ENCODE results near the gene TUBE1. TPM values are rescaled to one million over a fixed set of nuclear protein-coding genes. Genes with fewer than 3 reads are reported as not detected.

The TUBE1 gene
- total RNA-seq, 1 experiment from 2014 or later, result 24.4 TPM

- peaks cover 12% of the 10 kb centered on the region for H3K4me1 ChIP-seq (ENCODE audit: insufficient read depth, low read length, poor library complexity, severe bottlenecking)
- no peak overlapping the region for H3K4me3 ChIP-seq (ENCODE audit: low read depth, low read length, poor library complexity, severe bottlenecking)
- peaks cover 24% of the 10 kb centered on the region for H3K27me3 ChIP-seq (replicated peaks; ENCODE audit: insufficient read depth, low read depth, low read length, poor library complexity)
- intact Hi-C loops (cut with micrococcal nuclease; ENCODE audit: unreplicated experiment), result no loop called here
- no peaks in the 10 kb centered on the region for H3K9me3 ChIP-seq (ENCODE audit: low read depth, low read length, poor library complexity, severe bottlenecking)
- BruUV-seq (replicated peaks), result no TSS peak
- no peak for DNase-seq (ENCODE audit: low spot score)
- CTCF ChIA-PET, result no interaction called here
- TF ChIP-seq CTCF (conservative IDR thresholded peaks at IDR 0.05; ENCODE audit: low read depth, low read length) (no peak), EZH2 (IDR thresholded peaks at IDR 0.05; ENCODE audit: borderline replicate concordance, low read depth, low read length, poor library complexity, severe bottlenecking) (no peak)
- H3K36me3 ChIP-seq (ENCODE audit: insufficient read depth, low read length, poor library complexity, severe bottlenecking), result no peaks in the 10 kb centered on the region
- POLR2A ChIA-PET (ENCODE audit: low non-redundant PET), result no interaction called here
- H3K27ac ChIP-seq (ENCODE audit: low read depth, low read length, poor library complexity, severe bottlenecking), result no peak overlapping the region
These were observed 54.6 kb downstream of the TUBE1 start for GRCh38 chr6:112032728-112033127.

GRCh38 chr6:112031960-112032359 is 55.3 kb downstream of the TUBE1 start:
- intact Hi-C loops (cut with micrococcal nuclease; ENCODE audit: unreplicated experiment), result no loop called here
- H3K4me3 ChIP-seq (ENCODE audit: low read depth, low read length, poor library complexity, severe bottlenecking), result no peak overlapping the region
- H3K27ac ChIP-seq (ENCODE audit: low read depth, low read length, poor library complexity, severe bottlenecking), result no peak overlapping the region
- H3K9me3 ChIP-seq (ENCODE audit: low read depth, low read length, poor library complexity, severe bottlenecking), result no peaks in the 10 kb centered on the region
- peaks cover 12% of the 10 kb centered on the region for H3K4me1 ChIP-seq (ENCODE audit: insufficient read depth, low read length, poor library complexity, severe bottlenecking)
- H3K36me3 ChIP-seq (ENCODE audit: insufficient read depth, low read length, poor library complexity, severe bottlenecking), result no peaks in the 10 kb centered on the region
- ChIA-PET POLR2A (ENCODE audit: low non-redundant PET) (no interaction called here), CTCF (no interaction called here)
- no peak for DNase-seq (ENCODE audit: low spot score)
- no TSS peak for BruUV-seq (replicated peaks)
- TF ChIP-seq CTCF (conservative IDR thresholded peaks at IDR 0.05; ENCODE audit: low read depth, low read length), result no peak
- no peak for TF ChIP-seq EZH2 (IDR thresholded peaks at IDR 0.05; ENCODE audit: borderline replicate concordance, low read depth, low read length, poor library complexity, severe bottlenecking)
- peaks cover 24% of the 10 kb centered on the region for H3K27me3 ChIP-seq (replicated peaks; ENCODE audit: insufficient read depth, low read depth, low read length, poor library complexity)

GRCh38 chr6:112030961-112031660 is 56.2 kb downstream of the TUBE1 start:
- H3K9me3 ChIP-seq (ENCODE audit: low read depth, low read length, poor library complexity, severe bottlenecking), result no peaks in the 10 kb centered on the region
- intact Hi-C loops (cut with micrococcal nuclease; ENCODE audit: unreplicated experiment), result no loop called here
- no peak overlapping the region for H3K27ac ChIP-seq (ENCODE audit: low read depth, low read length, poor library complexity, severe bottlenecking)
- H3K36me3 ChIP-seq (ENCODE audit: insufficient read depth, low read length, poor library complexity, severe bottlenecking), result no peaks in the 10 kb centered on the region
- DNase-seq (ENCODE audit: low spot score), result no peak
- BruUV-seq (replicated peaks), result no TSS peak
- H3K4me1 ChIP-seq (ENCODE audit: insufficient read depth, low read length, poor library complexity, severe bottlenecking), result peaks cover 12% of the 10 kb centered on the region
- H3K27me3 ChIP-seq (replicated peaks; ENCODE audit: insufficient read depth, low read depth, low read length, poor library complexity), result peaks cover 24% of the 10 kb centered on the region
- TF ChIP-seq CTCF (conservative IDR thresholded peaks at IDR 0.05; ENCODE audit: low read depth, low read length) (no peak), EZH2 (IDR thresholded peaks at IDR 0.05; ENCODE audit: borderline replicate concordance, low read depth, low read length, poor library complexity, severe bottlenecking) (no peak)
- CTCF ChIA-PET, result no interaction called here
- no peak overlapping the region for H3K4me3 ChIP-seq (ENCODE audit: low read depth, low read length, poor library complexity, severe bottlenecking)
- POLR2A ChIA-PET (ENCODE audit: low non-redundant PET), result no interaction called here
